Liver (tissue), 3 donors: ENCODE data around the gene PPP1R14C.

Source experiments
- ATF3 ChIP-seq: IDR thresholded peaks from 2 replicates; pipeline ENCODE4 v1.6.1; 2016; ENCODE audit warnings: antibody characterized with exemption
- EGR1 ChIP-seq, 2 donors: IDR thresholded peaks; 2 replicates each; pipeline ENCODE4 v1.6.1; 2016 to 2018; ENCODE audit warnings: antibody characterized with exemption in 2 of 2, low read depth in 2 of 2
- FOXA1 ChIP-seq: IDR thresholded peaks from 2 replicates; pipeline ENCODE4 v1.6.1; 2016; ENCODE audit warnings: antibody characterized with exemption
- GABPA ChIP-seq, 2 donors: IDR thresholded peaks in 1 of 2; conservative IDR thresholded peaks in 1 of 2; 2 replicates each; pipeline ENCODE4 v1.6.1; 2016; ENCODE audit warnings: antibody characterized with exemption in 2 of 2, mild to moderate bottlenecking in 1 of 2, moderate library complexity in 1 of 2
- JUND ChIP-seq, 2 donors: IDR thresholded peaks; 2 replicates each; pipeline ENCODE4 v1.6.1; 2016; ENCODE audit warnings: antibody characterized with exemption in 2 of 2
- RAD21 ChIP-seq, 2 donors: IDR thresholded peaks; 2 replicates each; pipeline ENCODE4 v1.6.1; 2016; ENCODE audit warnings: antibody characterized with exemption in 2 of 2, mild to moderate bottlenecking in 2 of 2
- REST ChIP-seq: IDR thresholded peaks from 2 replicates; pipeline ENCODE4 v1.6.1; 2016; ENCODE audit warnings: antibody characterized with exemption, mild to moderate bottlenecking
- RXRA ChIP-seq, 2 donors: IDR thresholded peaks; 2 replicates each; pipeline ENCODE4 v1.6.1; 2017 to 2018; ENCODE audit warnings: antibody characterized with exemption in 2 of 2, mild to moderate bottlenecking in 1 of 2
- SP1 ChIP-seq: IDR thresholded peaks from 2 replicates; pipeline ENCODE4 v1.6.1; 2018; ENCODE audit warnings: antibody characterized with exemption, mild to moderate bottlenecking
- TAF1 ChIP-seq: conservative IDR thresholded peaks from 2 replicates; pipeline ENCODE4 v1.6.1; 2016; ENCODE audit warnings: antibody characterized with exemption, mild to moderate bottlenecking
- YY1 ChIP-seq: IDR thresholded peaks from 2 replicates; pipeline ENCODE4 v1.6.1; 2016; ENCODE audit warnings: antibody characterized with exemption, mild to moderate bottlenecking
- TF ChIP-seq, protein P1 (sequence below): fragments of 150-350 bp; IDR thresholded peaks from 2 replicates; pipeline ENCODE4 v1.5.1; 2017; ENCODE audit warnings: improper control_type of control experiment, low read depth, low read length; ENCODE audit not compliant: missing input control
- TF ChIP-seq, protein P2 (sequence below): IDR thresholded peaks from 2 replicates; pipeline ENCODE4 v1.6.1; 2016; ENCODE audit warnings: antibody characterized with exemption
- TF ChIP-seq, protein P3 (sequence below): IDR thresholded peaks from 2 replicates; pipeline ENCODE4 v1.6.1; 2016; ENCODE audit warnings: antibody characterized with exemption
- donor health status: healthy.
- donor health status: healthy.

GRCh38 chr6:150182460-150183078 lies 39.7 kb downstream of the PPP1R14C start:
- TF ChIP-seq, protein P1, sequence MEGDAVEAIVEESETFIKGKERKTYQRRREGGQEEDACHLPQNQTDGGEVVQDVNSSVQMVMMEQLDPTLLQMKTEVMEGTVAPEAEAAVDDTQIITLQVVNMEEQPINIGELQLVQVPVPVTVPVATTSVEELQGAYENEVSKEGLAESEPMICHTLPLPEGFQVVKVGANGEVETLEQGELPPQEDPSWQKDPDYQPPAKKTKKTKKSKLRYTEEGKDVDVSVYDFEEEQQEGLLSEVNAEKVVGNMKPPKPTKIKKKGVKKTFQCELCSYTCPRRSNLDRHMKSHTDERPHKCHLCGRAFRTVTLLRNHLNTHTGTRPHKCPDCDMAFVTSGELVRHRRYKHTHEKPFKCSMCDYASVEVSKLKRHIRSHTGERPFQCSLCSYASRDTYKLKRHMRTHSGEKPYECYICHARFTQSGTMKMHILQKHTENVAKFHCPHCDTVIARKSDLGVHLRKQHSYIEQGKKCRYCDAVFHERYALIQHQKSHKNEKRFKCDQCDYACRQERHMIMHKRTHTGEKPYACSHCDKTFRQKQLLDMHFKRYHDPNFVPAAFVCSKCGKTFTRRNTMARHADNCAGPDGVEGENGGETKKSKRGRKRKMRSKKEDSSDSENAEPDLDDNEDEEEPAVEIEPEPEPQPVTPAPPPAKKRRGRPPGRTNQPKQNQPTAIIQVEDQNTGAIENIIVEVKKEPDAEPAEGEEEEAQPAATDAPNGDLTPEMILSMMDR, result no peak
- TF ChIP-seq, protein P2, sequence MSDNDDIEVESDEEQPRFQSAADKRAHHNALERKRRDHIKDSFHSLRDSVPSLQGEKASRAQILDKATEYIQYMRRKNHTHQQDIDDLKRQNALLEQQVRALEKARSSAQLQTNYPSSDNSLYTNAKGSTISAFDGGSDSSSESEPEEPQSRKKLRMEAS, result no peak
- TF ChIP-seq ATF3 (no peak), YY1 (no peak), REST (no peak), FOXA1 (no peak), TAF1 (no peak), RAD21 (IDR thresholded peaks at IDR 0.05) (no peak), SP1 (no peak), GABPA (IDR thresholded peaks at IDR 0.05 in 1 of 2, conservative IDR thresholded peaks at IDR 0.05 in 1 of 2) (no peak), JUND (IDR thresholded peaks at IDR 0.05) (no peak), EGR1 (IDR thresholded peaks at IDR 0.05; ENCODE audit: low read depth in 2 of 2) (no peak), RXRA (IDR thresholded peaks at IDR 0.05) (no peak)
- TF ChIP-seq, protein P3, sequence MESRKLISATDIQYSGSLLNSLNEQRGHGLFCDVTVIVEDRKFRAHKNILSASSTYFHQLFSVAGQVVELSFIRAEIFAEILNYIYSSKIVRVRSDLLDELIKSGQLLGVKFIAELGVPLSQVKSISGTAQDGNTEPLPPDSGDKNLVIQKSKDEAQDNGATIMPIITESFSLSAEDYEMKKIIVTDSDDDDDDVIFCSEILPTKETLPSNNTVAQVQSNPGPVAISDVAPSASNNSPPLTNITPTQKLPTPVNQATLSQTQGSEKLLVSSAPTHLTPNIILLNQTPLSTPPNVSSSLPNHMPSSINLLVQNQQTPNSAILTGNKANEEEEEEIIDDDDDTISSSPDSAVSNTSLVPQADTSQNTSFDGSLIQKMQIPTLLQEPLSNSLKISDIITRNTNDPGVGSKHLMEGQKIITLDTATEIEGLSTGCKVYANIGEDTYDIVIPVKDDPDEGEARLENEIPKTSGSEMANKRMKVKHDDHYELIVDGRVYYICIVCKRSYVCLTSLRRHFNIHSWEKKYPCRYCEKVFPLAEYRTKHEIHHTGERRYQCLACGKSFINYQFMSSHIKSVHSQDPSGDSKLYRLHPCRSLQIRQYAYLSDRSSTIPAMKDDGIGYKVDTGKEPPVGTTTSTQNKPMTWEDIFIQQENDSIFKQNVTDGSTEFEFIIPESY, result no peak
